Right renal cortex interstitium (tissue), 3 donors: ENCODE results near the gene TAF1C. TPM values are rescaled to one million over a fixed set of nuclear protein-coding genes. Genes with fewer than 3 reads are reported as not detected.

ENCODE experiments used
- DNase-seq, 3 donors: peaks; one replicate each; pipeline ENCODE4 v3.0.0-alpha.2; 2013; ENCODE audit warnings: low read depth in 3 of 3, low spot score in 2 of 3
- polyA plus RNA-seq, 3 donors: library from polyadenylated mRNA; unstranded; fragments of 120-200 nt; gene quantifications; one replicate each; pipeline ENCODE4 v1.2.1, GENCODE V29; 2013; ENCODE audit not compliant: insufficient read length in 3 of 3

Gene TAF1C
- polyA plus RNA-seq, 3 donors = 21.5 to 31.1 (median 26.9) TPM

DNA sequence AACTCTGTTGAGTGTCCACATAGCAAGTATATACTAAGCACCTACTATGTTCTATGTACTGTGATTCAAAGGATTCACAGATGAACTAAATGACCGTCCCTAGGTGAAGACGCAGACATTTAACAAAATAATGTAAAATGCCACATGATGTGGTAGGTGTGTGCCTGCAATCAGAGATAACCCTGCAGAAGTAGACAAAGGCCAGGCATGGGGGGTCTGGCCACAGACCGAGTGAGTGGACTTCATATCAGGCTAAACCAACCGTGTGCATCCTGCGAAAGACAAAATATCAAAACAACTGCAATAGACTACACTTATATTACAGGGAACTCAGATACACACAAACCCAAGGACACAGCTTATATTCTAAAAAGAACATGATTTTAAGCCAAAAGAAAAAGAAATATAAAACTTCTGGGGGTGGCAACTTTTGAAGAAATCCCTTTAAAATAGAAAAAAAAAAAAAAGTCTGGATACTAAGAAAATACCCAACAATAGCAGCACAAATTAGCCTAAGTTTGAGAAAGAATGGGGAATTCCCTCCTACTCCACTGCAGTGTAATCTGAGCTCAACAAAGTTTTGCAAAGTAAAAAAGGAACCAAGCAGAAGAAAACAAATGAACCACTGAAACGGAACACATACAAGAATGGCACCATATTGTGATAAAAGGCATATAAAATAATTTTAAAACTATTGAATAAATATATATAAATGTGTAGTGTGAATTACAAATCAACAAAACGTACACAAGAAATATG lies 54.2 kb downstream of the TAF1C start:
- DNase-seq = no peak

DNA sequence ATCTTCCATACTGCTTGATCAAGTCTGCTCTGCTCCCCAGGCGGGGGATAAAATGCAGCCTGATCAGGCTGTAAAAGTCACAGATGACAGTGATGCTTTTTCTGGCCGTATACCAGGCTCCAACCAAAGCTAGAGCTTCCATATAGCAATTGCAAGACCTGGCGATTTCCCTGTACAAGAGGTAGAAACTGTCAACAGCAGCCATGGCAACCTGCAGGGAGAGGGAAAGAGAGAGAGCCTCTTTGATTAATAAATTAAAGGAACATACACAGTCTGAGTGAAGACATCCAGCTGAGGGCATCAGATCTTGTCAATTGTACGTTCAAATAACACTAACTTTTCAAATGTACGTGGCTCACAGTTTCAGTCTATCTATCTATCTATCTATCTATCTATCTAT lies 55.7 kb downstream of the TAF1C start:
- no peak for DNase-seq

Other genes starting within 250 kb of the TAF1C start
- gene OSGIN1, start 233.8 kb downstream of the TAF1C start, polyA plus RNA-seq = under 1 TPM; 0.33 to 0.48 (median 0.47) TPM
- gene NECAB2, start 218.8 kb downstream of the TAF1C start, polyA plus RNA-seq = 1 to 10 TPM; 1.5 to 3.5 (median 1.6) TPM
- gene SLC38A8, start 144.3 kb downstream of the TAF1C start, polyA plus RNA-seq = under 1 TPM in 1 of 3 donors, not detected in 2; 0.17 TPM
- gene MBTPS1, start 70.1 kb downstream of the TAF1C start, polyA plus RNA-seq = 100 to 1,000 TPM; 106 to 107 (median 106) TPM
- gene HSDL1, start 41.9 kb downstream of the TAF1C start, polyA plus RNA-seq = 10 to 100 TPM; 43.9 to 59.1 (median 48.5) TPM
- gene DNAAF1, start 41.7 kb downstream of the TAF1C start, polyA plus RNA-seq = 1 to 10 TPM; 2.6 to 3.1 (median 2.9) TPM
- under 1 TPM in 1 of 3 donors, not detected in 2; 0.44 TPM for gene ADAD2, start 4.1 kb upstream of the TAF1C start, polyA plus RNA-seq
- gene KCNG4, start 53.0 kb upstream of the TAF1C start, polyA plus RNA-seq = under 1 TPM in 1 of 3 donors, not detected in 2; 0.07 TPM
- 1 to 10 TPM; 2.7 to 3.5 (median 3.1) TPM for gene WFDC1, start 107.8 kb upstream of the TAF1C start, polyA plus RNA-seq
- gene ATP2C2, start 181.5 kb upstream of the TAF1C start, polyA plus RNA-seq = under 1 TPM; 0.32 to 0.96 (median 0.75) TPM